Epithelial cell of prostate (primary cell): ENCODE results near the gene NPM3.

ENCODE experiments used
- DNase-seq: peaks from one replicate; pipeline ENCODE4 v3.0.0-alpha.2; 2011; ENCODE audit warnings: low read depth, low spot score
- H3K27ac ChIP-seq: fragments of 450-650 bp; 2 replicates; pipeline ENCODE4 v1.5.1; 2017; ENCODE audit warnings: mild to moderate bottlenecking

NPM3 gene

DNA sequence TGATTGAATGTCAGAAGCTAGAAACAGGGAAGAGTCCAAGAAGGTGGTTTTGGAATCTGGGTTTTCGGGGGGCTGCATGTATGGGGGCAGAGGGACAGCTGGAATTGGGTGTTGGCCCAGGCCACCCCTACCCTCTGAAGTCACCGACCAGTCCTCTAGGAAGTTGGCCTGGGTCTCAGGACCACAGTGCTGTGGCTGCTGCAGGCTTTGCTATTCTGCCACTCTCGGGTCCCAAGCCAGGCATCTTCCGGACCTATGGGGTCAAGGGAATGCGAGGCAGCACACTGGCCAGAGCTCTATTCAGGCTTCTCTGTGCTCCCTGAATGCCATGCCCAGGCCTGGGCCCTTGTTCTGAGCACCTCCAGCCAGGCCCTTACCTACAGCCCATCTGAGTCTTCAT is 20.5 kb downstream of the NPM3 start:
- DNase-seq = no peak

DNA sequence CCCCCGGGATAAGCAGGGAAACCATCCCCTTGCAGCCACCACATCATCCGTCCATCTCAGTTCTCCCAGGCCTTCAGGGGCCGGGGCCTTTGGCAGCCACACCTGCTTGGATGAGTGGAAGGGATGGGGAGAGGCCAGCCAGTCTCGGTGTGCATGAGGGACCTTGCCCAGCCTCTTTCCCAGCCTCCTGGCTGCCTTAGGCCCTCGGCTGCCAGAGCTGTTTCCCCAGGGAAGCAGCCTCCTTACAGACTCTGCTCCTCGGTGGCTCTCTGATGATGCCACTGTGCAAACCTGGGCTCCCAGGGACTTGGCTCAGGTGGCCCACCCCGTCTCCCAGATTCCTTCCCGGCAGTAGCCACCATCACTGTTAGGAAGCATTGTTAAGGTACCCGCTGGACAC is 22.0 kb downstream of the NPM3 start:
- DNase-seq = no peak
- no peak overlapping the region for H3K27ac ChIP-seq

More for the DNA sequence above, 20.5 kb downstream of the NPM3 start:
- no peak overlapping the region for H3K27ac ChIP-seq

DNA sequence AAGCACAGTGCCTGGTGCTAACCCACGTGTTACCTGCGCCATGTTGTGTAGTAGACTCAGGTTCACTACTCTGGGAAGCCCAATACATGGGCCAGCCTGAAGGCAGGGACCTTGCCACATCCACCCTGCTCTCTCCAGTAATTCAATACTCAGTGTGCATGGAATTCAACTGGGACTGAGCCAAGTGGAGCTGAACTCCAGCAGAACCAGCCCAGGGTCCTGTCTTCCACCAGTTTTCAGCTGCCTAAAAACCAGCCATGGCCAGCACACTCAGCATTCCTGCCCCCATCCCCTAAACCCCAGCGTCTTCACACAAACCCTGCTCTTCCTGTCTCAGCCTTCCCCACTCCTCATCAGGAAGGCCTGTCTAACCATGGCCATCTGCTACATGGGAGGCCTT is 22.7 kb downstream of the NPM3 start:
- DNase-seq = no peak
- no peak overlapping the region for H3K27ac ChIP-seq

DNA sequence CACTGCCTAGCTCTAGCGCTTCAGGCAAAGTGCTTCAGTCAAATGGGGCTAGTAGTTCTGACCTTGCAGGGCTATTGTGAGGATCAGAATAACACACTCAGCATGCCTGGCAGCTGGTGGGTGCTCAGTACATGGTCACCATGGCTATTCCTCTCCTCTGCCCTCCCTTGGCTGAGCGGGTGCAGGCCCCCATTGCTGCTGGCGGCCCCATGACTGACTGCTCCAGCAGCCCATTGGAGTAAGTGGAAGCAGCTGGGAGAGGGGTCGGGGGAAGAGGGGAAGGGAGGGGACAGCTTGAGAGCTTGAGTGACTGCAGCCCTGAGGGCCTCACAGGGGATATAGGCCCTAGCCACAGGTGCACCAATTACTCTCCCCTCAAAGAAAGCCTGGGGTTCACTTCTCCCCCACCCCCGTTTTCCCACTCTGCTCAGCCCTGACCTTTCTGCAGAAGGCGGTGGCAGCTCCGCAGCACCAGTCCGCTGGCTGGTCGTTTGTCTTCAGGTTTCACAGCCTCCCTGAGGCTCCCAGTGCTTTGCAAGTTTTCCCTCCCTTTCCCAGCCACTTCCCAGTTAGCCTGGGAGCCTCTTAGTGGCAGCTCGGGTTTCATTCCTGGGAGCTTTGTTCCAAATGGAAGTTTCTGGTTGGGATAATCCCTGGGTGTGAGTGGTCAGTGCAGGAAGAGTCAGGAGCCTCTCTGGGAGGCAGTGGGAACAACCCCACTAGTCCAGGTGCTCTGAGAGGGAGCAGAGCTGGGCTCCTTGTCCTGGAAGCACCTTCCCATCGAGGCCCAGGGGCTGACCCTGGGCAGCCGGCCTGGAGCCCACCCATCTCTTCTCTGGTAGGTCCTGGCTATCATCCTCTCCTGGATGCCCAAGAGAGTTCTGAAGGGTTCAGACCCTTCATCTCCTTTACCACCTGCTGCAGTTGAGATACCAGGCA is 23.7 kb downstream of the NPM3 start:
- H3K27ac ChIP-seq = no peak overlapping the region
- no peak for DNase-seq

DNA sequence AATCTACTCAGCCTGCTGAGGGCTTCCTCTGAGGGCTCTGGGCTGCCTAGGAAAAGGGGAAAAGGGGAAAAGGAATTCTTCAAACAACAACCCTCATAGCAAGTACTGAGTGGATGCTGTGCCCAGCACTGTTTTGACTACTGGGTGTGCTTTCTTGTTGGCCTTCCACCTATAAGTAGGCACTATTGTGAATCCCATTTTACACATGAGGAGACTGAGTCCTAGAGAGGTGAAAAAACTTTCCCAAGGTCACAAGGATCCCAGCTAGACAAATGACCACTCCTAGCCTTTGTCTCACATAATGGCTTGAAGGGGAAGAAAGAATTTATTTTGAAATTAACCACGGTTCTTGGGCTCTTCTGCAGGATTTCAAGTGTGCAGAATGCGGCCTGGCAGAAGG is 24.4 kb downstream of the NPM3 start:
- H3K27ac ChIP-seq = no peak overlapping the region
- DNase-seq = no peak

DNA sequence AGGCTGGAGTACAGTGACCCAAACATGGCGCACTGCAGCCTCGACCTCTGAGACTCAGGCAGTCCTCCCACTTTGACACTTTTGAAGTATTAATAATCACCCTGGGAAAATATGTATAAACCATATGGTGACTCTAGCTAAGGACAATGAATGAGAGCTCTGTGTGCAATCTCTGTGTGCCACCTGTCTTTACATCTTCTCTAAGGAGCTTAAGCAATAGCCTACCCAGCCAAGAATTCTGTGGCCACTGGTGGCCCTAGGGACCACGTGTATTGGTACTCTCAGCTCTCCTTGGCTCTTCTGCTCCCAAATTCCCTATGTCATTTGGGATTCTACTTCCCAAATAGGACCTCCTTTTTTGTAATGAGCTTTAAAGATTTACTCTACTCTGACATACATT is 31.0 kb downstream of the NPM3 start:
- no peak for DNase-seq
- H3K27ac ChIP-seq = no peak overlapping the region

DNA sequence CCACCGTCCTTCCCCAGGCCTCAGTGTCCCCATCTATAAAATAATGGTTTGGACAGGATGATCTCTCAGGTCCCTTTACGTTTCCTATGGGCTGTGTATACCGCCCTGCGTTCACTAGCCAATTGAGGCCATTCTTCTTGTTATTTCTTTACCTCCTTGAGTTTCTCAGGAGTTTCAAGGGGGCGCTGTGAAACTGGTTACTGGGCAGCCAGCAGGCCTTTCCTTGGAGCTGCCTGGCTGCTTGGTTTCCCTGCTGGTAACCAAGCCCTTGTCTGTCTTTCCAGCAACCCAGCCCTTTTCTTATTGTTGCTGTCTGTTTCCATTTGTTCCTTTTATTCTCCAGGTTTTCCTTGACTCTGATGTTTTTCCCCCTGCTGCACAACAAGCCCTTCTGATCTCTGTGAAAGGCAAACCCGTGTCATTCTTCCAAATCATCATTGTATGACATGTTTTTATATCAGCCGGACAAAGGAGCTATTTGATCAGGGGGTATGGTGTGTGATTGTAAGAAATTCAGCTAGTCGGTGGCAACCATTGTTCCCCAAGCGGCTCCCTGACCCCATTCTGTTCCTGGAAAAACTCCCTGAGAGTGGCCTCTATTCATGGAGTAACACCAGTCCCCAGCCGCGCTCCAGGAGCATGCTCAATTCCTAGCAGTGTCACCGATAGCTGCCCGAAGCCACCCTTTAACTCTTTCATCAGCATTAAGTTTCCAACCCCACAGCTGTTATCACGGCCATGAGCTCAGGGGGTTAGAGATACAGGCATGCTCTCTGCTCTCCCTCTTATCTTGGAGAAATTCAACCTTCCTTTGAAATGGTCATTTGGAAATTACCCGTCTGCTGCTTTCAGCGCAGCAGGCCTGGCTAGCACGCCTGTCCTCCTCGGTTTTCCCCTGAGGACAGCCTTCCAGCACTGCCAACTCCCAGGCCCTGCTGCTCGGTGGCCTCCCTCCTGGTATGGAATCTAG is 33.9 kb downstream of the NPM3 start:
- H3K27ac ChIP-seq = no peak overlapping the region
- no peak for DNase-seq

DNA sequence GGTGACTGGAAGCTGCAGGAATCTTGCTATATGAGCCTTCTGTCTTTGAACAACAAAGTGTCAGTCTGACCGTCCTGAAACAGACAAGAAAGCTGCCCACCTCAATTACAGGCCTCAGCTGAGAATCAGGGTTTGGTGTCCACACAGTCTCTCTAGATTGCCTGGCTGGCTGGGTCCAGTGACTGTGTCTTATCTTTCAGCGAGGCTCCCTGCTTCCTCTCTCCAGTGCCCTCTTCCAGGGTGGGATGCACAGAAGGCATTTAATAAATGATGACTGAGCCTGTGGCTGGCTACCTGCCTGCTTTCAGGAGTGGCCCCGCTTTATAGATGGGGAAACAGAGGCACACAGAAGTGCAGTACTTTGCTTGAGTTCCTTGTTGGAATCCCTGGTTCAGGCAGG is 34.8 kb downstream of the NPM3 start:
- H3K27ac ChIP-seq = no peak overlapping the region
- no peak for DNase-seq

DNA sequence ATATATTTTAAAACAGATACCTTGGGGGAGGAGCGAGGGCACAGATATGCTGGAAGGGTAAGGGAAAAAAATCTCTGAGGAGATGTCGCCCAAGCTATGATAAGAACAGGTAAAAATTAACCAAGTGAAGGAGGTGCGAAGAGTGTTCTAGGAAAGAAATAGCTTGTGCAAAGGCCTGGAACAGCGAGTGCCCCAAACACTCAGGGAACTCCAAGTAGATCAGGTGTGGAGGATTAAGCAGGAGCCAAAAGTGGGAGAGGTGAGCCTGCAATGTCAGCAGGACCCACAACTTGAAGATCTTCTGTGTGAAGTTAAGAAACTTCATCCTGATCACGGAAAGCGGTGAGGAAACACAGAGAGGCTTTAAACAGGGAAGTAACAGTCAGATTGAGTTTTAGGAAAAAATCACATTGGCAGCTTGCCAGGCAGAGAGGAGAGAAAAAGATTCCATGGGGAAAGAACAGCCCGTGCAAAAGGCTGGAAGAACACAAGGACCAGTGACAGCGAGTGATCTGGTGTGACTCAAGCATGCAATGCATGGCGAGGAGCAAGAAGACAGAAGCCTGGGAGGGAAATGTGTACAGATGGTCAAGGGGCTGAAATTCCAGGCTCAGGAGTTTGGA is 38.1 kb downstream of the NPM3 start:
- H3K27ac ChIP-seq = no peak overlapping the region
- no peak for DNase-seq

DNA sequence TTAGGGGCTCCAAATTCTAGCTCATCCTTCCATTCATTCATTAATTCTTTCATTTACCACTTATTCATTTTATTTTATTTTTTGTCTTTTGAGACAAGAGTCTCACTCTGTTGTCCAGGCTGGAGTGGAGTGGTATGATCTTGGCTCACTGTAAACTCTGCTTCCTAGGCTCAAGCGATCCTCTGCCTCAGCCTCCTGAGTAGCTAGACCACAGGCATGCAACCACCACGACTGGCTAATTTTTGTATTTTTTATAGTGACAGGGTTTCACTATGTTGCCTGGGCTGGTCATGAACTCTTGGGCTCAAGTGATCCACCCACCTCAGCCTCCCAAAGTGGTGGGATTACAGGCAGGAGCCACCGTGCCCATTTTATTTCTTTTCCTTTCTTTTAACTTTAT is 39.0 kb downstream of the NPM3 start:
- H3K27ac ChIP-seq = no peak overlapping the region
- no peak for DNase-seq

DNA sequence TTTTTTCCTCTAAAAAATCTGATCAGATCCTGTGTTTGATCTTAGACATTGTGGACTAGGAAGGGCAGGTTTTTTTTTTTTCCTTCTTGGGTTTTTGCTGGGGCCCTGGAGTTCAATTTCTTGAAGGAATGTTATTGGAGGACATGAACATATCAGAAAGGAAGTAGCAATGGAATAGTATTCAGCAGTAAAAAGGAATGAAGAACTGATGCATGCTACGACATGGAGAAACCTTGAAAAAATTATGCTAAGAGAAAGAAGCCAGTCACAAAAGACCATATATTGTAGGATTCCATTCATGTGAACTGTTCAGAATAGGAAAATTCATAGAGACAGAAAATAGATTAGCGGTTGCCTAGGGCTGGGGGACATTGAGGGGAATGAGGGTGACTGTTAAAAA is 41.3 kb downstream of the NPM3 start:
- H3K27ac ChIP-seq = no peak overlapping the region
- no peak for DNase-seq

DNA sequence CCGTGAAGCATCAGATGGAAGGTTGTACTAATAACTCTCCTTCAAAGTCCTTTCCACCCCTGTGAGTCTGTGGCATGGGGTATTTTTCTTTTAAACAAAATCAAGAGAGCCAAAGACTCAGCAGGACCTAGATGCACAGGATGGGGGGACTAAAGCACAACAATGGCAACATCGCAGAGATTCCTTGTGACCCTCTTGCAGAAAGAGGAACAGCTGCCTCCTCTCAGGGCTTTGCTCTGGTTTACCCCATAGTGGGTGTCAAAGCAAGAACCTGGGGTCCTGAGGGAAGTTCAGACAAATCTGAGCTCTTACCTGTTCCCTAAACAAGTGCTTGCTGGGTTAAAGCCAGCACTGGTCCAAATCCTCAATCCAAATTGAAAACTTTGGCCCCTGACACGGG is 46.6 kb downstream of the NPM3 start:
- DNase-seq = no peak
- H3K27ac ChIP-seq = no peak overlapping the region

DNA sequence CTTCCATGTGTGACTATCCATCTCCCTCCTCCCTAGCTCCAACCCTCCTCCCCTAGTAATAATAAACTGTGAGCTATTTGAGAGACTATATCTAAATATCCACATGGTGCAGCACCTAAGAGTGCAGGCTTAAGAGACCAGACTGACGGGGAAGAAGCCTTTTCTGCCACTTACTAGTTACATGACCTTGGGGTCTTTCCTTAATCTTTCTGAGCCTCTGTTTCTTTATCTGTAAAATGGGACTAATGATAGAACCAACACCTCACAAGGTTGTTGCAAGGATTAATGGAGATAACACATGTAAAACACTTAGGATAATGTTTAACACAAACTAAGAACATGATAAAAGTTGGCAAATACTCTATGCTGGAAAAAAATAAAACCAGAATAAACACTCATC is 51.1 kb downstream of the NPM3 start:
- no peak overlapping the region for H3K27ac ChIP-seq
- DNase-seq = no peak
